Choroid plexus epithelial cell (primary cell): ENCODE measurements around the gene HELZ.

Experiments
- DNase-seq: peaks from one replicate; pipeline ENCODE4 v3.0.0-alpha.2; 2010; ENCODE audit warnings: low read depth
- H3K4me3 ChIP-seq: 2 replicates; pipeline ENCODE4 v1.5.1; 2011; ENCODE audit warnings: low read depth, mild to moderate bottlenecking, control low read depth, low read length, moderate library complexity
- TF ChIP-seq, protein P1 (sequence below): conservative IDR thresholded peaks from 2 replicates; pipeline ENCODE4 v1.5.1; 2011; ENCODE audit warnings: low read depth, mild to moderate bottlenecking, control low read depth, inconsistent platforms, low read length, moderate library complexity

HELZ gene

DNA sequence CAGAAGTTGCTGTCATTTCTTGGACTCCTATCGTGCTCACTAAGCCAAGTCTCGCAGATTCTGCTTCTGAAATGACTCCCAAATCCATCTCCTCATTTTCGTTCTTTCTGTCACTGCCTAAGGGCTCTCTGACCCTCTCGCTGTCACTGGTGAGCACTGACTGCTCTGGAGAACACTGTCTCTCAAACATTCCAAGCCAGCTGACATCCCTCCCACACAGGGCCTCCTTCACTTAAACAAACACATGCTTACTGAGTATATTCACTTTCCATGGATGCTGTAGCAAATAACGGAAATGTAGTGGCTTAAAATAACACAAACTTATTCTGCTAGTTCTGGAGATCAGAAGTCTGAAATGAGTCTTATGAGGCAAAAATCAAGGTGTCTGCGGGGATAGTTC is 181.9 kb downstream of the HELZ start:
- TF ChIP-seq, protein P1, sequence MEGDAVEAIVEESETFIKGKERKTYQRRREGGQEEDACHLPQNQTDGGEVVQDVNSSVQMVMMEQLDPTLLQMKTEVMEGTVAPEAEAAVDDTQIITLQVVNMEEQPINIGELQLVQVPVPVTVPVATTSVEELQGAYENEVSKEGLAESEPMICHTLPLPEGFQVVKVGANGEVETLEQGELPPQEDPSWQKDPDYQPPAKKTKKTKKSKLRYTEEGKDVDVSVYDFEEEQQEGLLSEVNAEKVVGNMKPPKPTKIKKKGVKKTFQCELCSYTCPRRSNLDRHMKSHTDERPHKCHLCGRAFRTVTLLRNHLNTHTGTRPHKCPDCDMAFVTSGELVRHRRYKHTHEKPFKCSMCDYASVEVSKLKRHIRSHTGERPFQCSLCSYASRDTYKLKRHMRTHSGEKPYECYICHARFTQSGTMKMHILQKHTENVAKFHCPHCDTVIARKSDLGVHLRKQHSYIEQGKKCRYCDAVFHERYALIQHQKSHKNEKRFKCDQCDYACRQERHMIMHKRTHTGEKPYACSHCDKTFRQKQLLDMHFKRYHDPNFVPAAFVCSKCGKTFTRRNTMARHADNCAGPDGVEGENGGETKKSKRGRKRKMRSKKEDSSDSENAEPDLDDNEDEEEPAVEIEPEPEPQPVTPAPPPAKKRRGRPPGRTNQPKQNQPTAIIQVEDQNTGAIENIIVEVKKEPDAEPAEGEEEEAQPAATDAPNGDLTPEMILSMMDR: no peak
- DNase-seq: no peak
- no peak overlapping the region for H3K4me3 ChIP-seq

DNA sequence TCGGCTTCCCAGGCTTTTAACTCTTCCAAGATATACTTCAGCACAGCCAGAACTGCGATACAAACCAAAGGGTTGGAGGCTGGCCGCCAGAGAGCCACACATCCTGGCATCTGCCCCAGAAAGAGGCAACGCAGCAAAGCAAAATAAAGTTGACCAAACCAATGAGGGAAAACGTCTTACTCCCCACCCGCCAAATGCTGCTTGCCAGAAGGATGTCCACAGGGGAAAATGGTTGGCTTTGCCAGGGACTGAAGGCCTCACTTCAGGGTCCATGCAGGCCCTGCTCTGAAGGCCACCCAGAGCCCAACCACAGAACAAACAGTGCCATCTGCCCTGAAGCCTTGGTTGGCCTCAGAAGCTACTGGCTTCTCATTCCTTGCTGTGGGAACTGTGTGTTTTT is 185.6 kb downstream of the HELZ start:
- TF ChIP-seq, protein P1: no peak
- no peak for DNase-seq
- no peak overlapping the region for H3K4me3 ChIP-seq

DNA sequence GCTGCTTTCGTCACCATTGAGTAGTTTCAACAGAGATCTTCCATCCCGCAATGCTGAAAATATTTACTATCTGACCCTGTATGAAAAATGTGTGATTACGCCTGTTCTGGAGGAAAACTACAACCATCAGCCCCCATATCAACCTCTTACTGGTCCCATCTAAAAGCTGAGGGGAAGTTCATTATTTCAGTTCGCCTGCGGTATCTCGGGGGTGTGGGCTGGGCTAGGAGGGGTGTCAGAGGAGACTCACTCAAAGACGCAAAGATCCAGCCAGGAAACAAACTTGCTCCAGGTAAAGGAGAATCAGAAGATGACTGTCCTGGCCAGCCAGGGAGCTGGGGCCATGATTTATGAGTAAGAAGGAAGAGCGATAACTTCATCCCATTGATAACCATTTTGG is 187.0 kb downstream of the HELZ start:
- no peak for DNase-seq
- TF ChIP-seq, protein P1: no peak
- H3K4me3 ChIP-seq: no peak overlapping the region

DNA sequence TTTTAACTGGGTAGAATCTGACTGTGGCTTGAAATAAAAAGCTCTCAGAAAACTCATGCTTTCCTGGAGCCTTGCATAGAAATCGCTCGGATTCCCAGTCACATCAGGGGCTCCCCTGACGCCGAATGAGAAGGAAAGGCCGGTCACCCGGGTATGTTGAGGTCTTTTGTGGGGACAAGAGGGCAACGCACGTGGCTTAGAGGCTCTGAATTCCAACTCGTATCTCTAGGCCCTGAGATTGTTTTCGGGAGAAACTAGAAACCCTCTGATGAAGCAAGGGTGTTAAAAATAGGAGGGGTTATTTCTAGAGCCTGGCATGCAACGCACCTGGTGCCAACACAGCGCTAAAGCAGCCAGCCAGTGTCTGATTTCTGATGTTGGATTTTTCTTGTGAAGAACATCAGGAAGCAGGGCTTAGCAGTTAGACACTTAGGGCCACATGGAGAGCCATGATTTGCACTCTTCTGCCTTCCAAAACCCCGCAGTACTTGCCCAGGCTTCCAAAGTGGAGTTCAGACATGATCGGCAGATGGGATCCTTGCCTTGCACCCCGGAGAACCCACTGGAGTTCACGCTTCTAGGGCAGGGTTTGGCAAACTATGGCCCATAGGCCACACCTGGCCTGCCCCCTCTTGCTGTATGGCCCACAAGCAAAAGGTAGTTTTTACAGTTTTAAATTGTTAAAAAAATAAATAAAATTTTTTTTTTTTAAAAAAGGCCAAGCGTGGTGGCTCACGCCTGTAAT is 188.1 kb downstream of the HELZ start:
- H3K4me3 ChIP-seq: no peak overlapping the region
- DNase-seq: no peak
- TF ChIP-seq, protein P1: no peak

DNA sequence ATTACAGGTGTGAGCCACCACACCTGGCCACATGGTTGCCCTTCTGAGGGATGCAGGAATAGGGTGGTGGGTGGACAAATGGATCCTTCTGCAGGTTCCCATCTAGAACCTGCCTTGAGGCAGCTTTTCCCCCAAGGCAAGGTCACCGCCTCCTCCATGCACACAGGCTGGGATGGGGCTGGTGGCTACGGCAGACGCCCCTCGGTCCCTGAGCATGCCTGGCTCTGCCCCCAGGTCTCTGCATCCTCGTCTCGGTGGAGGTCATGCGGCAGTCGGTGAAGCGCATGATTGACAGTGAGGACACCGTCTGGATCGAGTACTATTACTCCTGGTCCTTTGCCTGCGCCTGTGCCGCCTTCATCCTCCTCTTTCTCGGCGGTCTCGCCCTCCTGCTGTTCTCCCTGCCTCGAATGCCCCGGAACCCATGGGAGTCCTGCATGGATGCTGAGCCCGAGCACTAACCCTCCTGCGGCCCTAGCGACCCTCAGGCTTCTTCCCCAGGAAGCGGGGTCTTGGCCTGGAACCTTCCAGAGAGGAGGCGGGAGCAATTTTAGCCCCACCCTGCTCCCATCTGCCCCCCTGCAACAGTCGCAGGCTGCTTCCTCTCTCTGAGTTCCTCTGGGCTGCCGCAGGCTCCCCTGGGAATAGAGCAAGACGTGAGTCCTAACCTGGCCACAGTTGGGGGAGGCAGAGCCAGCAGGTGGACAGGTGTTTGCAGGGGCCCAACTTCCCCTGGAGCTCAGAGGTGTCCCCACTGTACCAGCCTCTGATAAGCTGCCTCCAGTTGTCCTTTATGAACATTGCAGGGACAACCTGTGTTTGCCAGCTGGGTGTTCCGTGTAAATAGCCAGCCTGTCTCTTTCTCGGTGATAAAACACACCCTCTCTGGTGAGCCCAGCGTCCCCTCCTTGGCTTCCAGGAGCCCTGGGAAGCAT is 188.9 kb downstream of the HELZ start:
- H3K4me3 ChIP-seq: no peak overlapping the region
- TF ChIP-seq, protein P1: no peak
- no peak for DNase-seq

DNA sequence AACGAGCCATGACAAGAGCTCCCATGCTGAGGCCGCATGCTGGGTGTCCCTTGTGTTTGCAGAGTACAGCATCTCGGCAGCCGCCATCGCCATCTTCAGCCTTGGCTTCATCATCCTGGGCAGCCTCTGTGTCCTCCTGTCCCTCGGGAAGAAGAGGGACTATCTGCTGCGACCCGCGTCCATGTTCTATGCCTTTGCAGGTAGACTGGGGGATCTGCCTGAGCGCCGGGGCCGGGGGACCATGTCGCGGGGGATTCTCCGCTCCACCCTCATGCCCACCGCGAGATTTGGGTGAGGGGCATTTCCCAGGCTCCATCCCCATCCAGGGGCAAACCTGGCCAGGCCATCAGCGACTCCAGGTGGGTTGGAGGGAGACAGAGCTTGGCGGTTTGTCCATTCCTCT is 190.0 kb downstream of the HELZ start:
- no peak overlapping the region for H3K4me3 ChIP-seq
- no peak for DNase-seq
- TF ChIP-seq, protein P1: no peak
